ENCODE results near the gene FBXO47.
A peak's percentile ranks its signal among the peaks of the same experiment; 100 is the strongest.

FBXO47 gene

GRCh38 chr17:38967290-38967738, at the start of gene FBXO47:
TSS of gene FBXO47 (minus strand) at chr17:38967403. CDS start at chr17:38963025, 4,378 bp downstream.
- DNase-seq = peak; percentile 89

GRCh38 chr17:39016193-39017153, 49.3 kb upstream of the FBXO47 start:
- no peak for DNase-seq

GRCh38 chr17:39015546-39015935, 48.3 kb upstream of the FBXO47 start:
- no peak for DNase-seq

GRCh38 chr17:39014795-39015545, 47.8 kb upstream of the FBXO47 start:
- DNase-seq = no peak

GRCh38 chr17:39014044-39014794, 47.0 kb upstream of the FBXO47 start:
- DNase-seq = peak; percentile 72

- no peak for DNase-seq
Observed at GRCh38 chr17:39012725-39013124, 45.5 kb upstream of the FBXO47 start.

- no peak for DNase-seq
Observed at GRCh38 chr17:39011907-39012468, 44.8 kb upstream of the FBXO47 start.

GRCh38 chr17:39009581-39010001, 42.4 kb upstream of the FBXO47 start:
- DNase-seq = no peak

GRCh38 chr17:39008633-39009032, 41.4 kb upstream of the FBXO47 start:
- no peak for DNase-seq

- DNase-seq = peak; percentile 52
Observed at GRCh38 chr17:39002991-39003715, 36.0 kb upstream of the FBXO47 start.

- DNase-seq = peak; percentile 71
Observed at GRCh38 chr17:39001703-39002637, 34.8 kb upstream of the FBXO47 start.

GRCh38 chr17:39000021-39000601, 32.9 kb upstream of the FBXO47 start:
- peak; percentile 12 for DNase-seq

GRCh38 chr17:38996660-38997337, 29.6 kb upstream of the FBXO47 start:
- no peak for DNase-seq

- DNase-seq = no peak
Observed at GRCh38 chr17:38994026-38994425, 26.8 kb upstream of the FBXO47 start.

- no peak for DNase-seq
Observed at GRCh38 chr17:38984666-38985065, 17.5 kb upstream of the FBXO47 start.

- DNase-seq = peak; percentile 77
Observed at GRCh38 chr17:38982858-38983746, 15.9 kb upstream of the FBXO47 start.

GRCh38 chr17:38981636-38982035, 14.4 kb upstream of the FBXO47 start:
- no peak for DNase-seq

- peak; percentile 32 for DNase-seq
Observed at GRCh38 chr17:38980490-38981217, 13.5 kb upstream of the FBXO47 start.
